Measurements from ENCODE around the gene CHST7.

The CHST7 gene

GRCh38 chrX:46618947-46619346 is 45.4 kb downstream of the CHST7 start:
- DNase-seq (no peak), ATAC-seq (ENCODE audit: insufficient read depth, low read depth) (no peak)
- Histone ChIP-seq H3K4me2 (ENCODE audit: insufficient read depth, low read length) (no peak overlapping the region), H3K79me2 (ENCODE audit: insufficient read depth, low read length) (no peaks in the 10 kb centered on the region), H3K36me3 (ENCODE audit: insufficient read depth, low read length) (no peaks in the 10 kb centered on the region), H3K9me3 (ENCODE audit: insufficient read depth, low read length, severe bottlenecking) (no peaks in the 10 kb centered on the region), H4K20me1 (ENCODE audit: insufficient read depth, low read length) (no peaks in the 10 kb centered on the region), H3K9ac (ENCODE audit: low read depth, low read length) (no peak overlapping the region), H3K4me3 (ENCODE audit: low read depth in 1 of 2, low read length in 2 of 2) (no peak overlapping the region), H3K4me1 (ENCODE audit: insufficient read depth, low read length) (no peaks in the 10 kb centered on the region), H3K27me3 (ENCODE audit: insufficient read depth, low read length, poor library complexity) (no peaks in the 10 kb centered on the region), H3K27ac (ENCODE audit: low read length) (no peak overlapping the region), H2AFZ (ENCODE audit: low read depth, low read length) (no peak overlapping the region)
- TF ChIP-seq EZH2 (IDR thresholded peaks at IDR 0.05; ENCODE audit: borderline replicate concordance, low read depth, low read length, severe bottlenecking): no peak
- TF ChIP-seq CTCF (IDR thresholded peaks at IDR 0.05; ENCODE audit: borderline replicate concordance, extremely low read depth, low read length, poor library complexity, severe bottlenecking): no peak

GRCh38 chrX:46620505-46620904 is 46.9 kb downstream of the CHST7 start:
- TF ChIP-seq EZH2 (IDR thresholded peaks at IDR 0.05; ENCODE audit: borderline replicate concordance, low read depth, low read length, severe bottlenecking) (no peak), CTCF (IDR thresholded peaks at IDR 0.05; ENCODE audit: borderline replicate concordance, extremely low read depth, low read length, poor library complexity, severe bottlenecking) (no peak)
- no peaks in the 10 kb centered on the region for H3K36me3 ChIP-seq (ENCODE audit: insufficient read depth, low read length)
- H4K20me1 ChIP-seq (ENCODE audit: insufficient read depth, low read length): no peaks in the 10 kb centered on the region
- H3K4me3 ChIP-seq (ENCODE audit: low read depth in 1 of 2, low read length in 2 of 2): no peak overlapping the region
- H3K9ac ChIP-seq (ENCODE audit: low read depth, low read length): no peak overlapping the region
- H3K9me3 ChIP-seq (ENCODE audit: insufficient read depth, low read length, severe bottlenecking): no peaks in the 10 kb centered on the region
- H3K4me1 ChIP-seq (ENCODE audit: insufficient read depth, low read length): no peaks in the 10 kb centered on the region
- ATAC-seq (ENCODE audit: insufficient read depth, low read depth) (no peak), DNase-seq (no peak)
- H2AFZ ChIP-seq (ENCODE audit: low read depth, low read length): no peak overlapping the region
- H3K27me3 ChIP-seq (ENCODE audit: insufficient read depth, low read length, poor library complexity): no peaks in the 10 kb centered on the region
- H3K27ac ChIP-seq (ENCODE audit: low read length): no peak overlapping the region
- H3K79me2 ChIP-seq (ENCODE audit: insufficient read depth, low read length): no peaks in the 10 kb centered on the region
- no peak overlapping the region for H3K4me2 ChIP-seq (ENCODE audit: insufficient read depth, low read length)

- TF ChIP-seq CTCF (IDR thresholded peaks at IDR 0.05; ENCODE audit: borderline replicate concordance, extremely low read depth, low read length, poor library complexity, severe bottlenecking) (no peak), EZH2 (IDR thresholded peaks at IDR 0.05; ENCODE audit: borderline replicate concordance, low read depth, low read length, severe bottlenecking) (no peak)
- Histone ChIP-seq H3K79me2 (ENCODE audit: insufficient read depth, low read length) (no peaks in the 10 kb centered on the region), H3K36me3 (ENCODE audit: insufficient read depth, low read length) (no peaks in the 10 kb centered on the region), H2AFZ (ENCODE audit: low read depth, low read length) (no peak overlapping the region), H3K9ac (ENCODE audit: low read depth, low read length) (no peak overlapping the region), H3K27me3 (ENCODE audit: insufficient read depth, low read length, poor library complexity) (no peaks in the 10 kb centered on the region), H3K4me1 (ENCODE audit: insufficient read depth, low read length) (no peaks in the 10 kb centered on the region), H4K20me1 (ENCODE audit: insufficient read depth, low read length) (no peaks in the 10 kb centered on the region), H3K4me2 (ENCODE audit: insufficient read depth, low read length) (no peak overlapping the region), H3K9me3 (ENCODE audit: insufficient read depth, low read length, severe bottlenecking) (no peaks in the 10 kb centered on the region), H3K27ac (ENCODE audit: low read length) (no peak overlapping the region), H3K4me3 (ENCODE audit: low read depth in 1 of 2, low read length in 2 of 2) (no peak overlapping the region)
- no peak for DNase-seq
- no peak for ATAC-seq (ENCODE audit: insufficient read depth, low read depth)
Observed at GRCh38 chrX:46621572-46621971, 48.0 kb downstream of the CHST7 start.

Data from DND-41 (cell line).